Stimulated activated CD4-positive, alpha-beta T cell treated with anti-CD3 and anti-CD28 coated beads, Interleukin-2, amount 100 ng/mL, for 48 hours (primary cell): ENCODE results near the gene ATP8A2.

Experiments used
- DNase-seq, 2 donors: peaks; one replicate each; pipeline ENCODE4 v3.0.0-alpha.2; 2020

ATP8A2 gene

GRCh38 chr13:25633093-25633492 is 261.3 kb downstream of the ATP8A2 start:
- no peak for DNase-seq

- DNase-seq, result no peak
These were observed 273.9 kb downstream of the ATP8A2 start for GRCh38 chr13:25645681-25646080.

- no peak for DNase-seq
These were observed 277.3 kb downstream of the ATP8A2 start for GRCh38 chr13:25649001-25649633.

GRCh38 chr13:25652764-25653163 is 281.0 kb downstream of the ATP8A2 start:
- DNase-seq, result no peak

GRCh38 chr13:25654322-25654721 is 282.5 kb downstream of the ATP8A2 start:
- no peak for DNase-seq

GRCh38 chr13:25657157-25657556 is 285.4 kb downstream of the ATP8A2 start:
- DNase-seq, result no peak

- no peak for DNase-seq
These were observed 287.5 kb downstream of the ATP8A2 start for GRCh38 chr13:25659091-25659795.

GRCh38 chr13:25660996-25661395 is 289.2 kb downstream of the ATP8A2 start:
- no peak for DNase-seq

- DNase-seq, result no peak
These were observed 290.7 kb downstream of the ATP8A2 start for GRCh38 chr13:25662516-25662915.

GRCh38 chr13:25668345-25668744 is 296.6 kb downstream of the ATP8A2 start:
- no peak for DNase-seq

- no peak for DNase-seq
These were observed 301.9 kb downstream of the ATP8A2 start for GRCh38 chr13:25673711-25674110.

- DNase-seq, result no peak
These were observed 302.6 kb downstream of the ATP8A2 start for GRCh38 chr13:25674371-25674770.

- no peak for DNase-seq
These were observed 303.3 kb downstream of the ATP8A2 start for GRCh38 chr13:25675060-25675459.

GRCh38 chr13:25677956-25678355 is 306.2 kb downstream of the ATP8A2 start:
- no peak for DNase-seq

GRCh38 chr13:25678398-25678797 is 306.6 kb downstream of the ATP8A2 start:
- DNase-seq, result no peak

GRCh38 chr13:25679159-25679558 is 307.4 kb downstream of the ATP8A2 start:
- no peak for DNase-seq

GRCh38 chr13:25679936-25680335 is 308.2 kb downstream of the ATP8A2 start:
- no peak for DNase-seq

GRCh38 chr13:25682276-25682675 is 310.5 kb downstream of the ATP8A2 start:
- DNase-seq, result no peak

GRCh38 chr13:25683056-25683455 is 311.3 kb downstream of the ATP8A2 start:
- no peak for DNase-seq

GRCh38 chr13:25683662-25684370 is 312.0 kb downstream of the ATP8A2 start:
- no peak for DNase-seq

- DNase-seq, result no peak
These were observed 312.7 kb downstream of the ATP8A2 start for GRCh38 chr13:25684491-25684890.

- no peak for DNase-seq
These were observed 315.2 kb downstream of the ATP8A2 start for GRCh38 chr13:25686831-25687470.

- no peak for DNase-seq
These were observed 315.9 kb downstream of the ATP8A2 start for GRCh38 chr13:25687471-25688225.
